TTC549 (cell line): ENCODE results near the gene BRCA2.

Source experiments
- FAIRE-seq: peaks from 2 replicates; lab custom pipeline; 2012; peaks lifted over from hg19 to GRCh38; lab: Jason Lieb, UNC

Gene BRCA2, protein sequence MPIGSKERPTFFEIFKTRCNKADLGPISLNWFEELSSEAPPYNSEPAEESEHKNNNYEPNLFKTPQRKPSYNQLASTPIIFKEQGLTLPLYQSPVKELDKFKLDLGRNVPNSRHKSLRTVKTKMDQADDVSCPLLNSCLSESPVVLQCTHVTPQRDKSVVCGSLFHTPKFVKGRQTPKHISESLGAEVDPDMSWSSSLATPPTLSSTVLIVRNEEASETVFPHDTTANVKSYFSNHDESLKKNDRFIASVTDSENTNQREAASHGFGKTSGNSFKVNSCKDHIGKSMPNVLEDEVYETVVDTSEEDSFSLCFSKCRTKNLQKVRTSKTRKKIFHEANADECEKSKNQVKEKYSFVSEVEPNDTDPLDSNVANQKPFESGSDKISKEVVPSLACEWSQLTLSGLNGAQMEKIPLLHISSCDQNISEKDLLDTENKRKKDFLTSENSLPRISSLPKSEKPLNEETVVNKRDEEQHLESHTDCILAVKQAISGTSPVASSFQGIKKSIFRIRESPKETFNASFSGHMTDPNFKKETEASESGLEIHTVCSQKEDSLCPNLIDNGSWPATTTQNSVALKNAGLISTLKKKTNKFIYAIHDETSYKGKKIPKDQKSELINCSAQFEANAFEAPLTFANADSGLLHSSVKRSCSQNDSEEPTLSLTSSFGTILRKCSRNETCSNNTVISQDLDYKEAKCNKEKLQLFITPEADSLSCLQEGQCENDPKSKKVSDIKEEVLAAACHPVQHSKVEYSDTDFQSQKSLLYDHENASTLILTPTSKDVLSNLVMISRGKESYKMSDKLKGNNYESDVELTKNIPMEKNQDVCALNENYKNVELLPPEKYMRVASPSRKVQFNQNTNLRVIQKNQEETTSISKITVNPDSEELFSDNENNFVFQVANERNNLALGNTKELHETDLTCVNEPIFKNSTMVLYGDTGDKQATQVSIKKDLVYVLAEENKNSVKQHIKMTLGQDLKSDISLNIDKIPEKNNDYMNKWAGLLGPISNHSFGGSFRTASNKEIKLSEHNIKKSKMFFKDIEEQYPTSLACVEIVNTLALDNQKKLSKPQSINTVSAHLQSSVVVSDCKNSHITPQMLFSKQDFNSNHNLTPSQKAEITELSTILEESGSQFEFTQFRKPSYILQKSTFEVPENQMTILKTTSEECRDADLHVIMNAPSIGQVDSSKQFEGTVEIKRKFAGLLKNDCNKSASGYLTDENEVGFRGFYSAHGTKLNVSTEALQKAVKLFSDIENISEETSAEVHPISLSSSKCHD (N-terminal part only)

DNA sequence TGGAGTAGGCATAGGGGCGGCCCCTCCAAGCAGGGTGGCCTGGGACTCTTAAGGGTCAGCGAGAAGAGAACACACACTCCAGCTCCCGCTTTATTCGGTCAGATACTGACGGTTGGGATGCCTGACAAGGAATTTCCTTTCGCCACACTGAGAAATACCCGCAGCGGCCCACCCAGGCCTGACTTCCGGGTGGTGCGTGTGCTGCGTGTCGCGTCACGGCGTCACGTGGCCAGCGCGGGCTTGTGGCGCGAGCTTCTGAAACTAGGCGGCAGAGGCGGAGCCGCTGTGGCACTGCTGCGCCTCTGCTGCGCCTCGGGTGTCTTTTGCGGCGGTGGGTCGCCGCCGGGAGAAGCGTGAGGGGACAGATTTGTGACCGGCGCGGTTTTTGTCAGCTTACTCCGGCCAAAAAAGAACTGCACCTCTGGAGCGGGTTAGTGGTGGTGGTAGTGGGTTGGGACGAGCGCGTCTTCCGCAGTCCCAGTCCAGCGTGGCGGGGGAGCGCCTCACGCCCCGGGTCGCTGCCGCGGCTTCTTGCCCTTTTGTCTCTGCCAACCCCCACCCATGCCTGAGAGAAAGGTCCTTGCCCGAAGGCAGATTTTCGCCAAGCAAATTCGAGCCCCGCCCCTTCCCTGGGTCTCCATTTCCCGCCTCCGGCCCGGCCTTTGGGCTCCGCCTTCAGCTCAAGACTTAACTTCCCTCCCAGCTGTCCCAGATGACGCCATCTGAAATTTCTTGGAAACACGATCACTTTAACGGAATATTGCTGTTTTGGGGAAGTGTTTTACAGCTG is at the start of gene BRCA2, which contains the start of gene ZAR1L:
Gene BRCA2, plus strand, starts transcription at position 271 of the 790 bp plus-strand sequence. CDS start 953 bp downstream, outside the sequence.
Gene ZAR1L, minus strand, starts transcription at position 126 of the 790 bp plus-strand sequence. CDS start 3,438 bp downstream, outside the sequence.
- no peak for FAIRE-seq

DNA sequence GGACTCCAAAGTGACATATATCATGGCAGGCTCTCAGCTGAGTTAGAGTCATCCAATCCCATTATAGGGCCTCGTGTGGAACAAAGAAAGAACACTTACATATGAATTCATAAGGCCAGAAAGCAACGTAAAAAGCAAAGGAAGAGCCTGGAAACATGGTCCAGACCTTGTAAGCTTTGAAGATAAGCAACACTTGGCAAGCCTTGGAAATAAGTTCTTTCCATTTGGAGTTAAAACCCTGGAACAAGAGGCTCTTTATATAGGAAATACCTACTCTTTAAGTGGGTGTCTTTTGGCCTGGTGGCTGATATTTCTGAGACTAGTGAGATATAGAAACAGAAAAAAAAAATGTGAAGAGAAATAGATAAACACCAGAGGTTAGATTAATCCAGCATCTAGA is 49.6 kb upstream of the BRCA2 start:
- FAIRE-seq = no peak

DNA sequence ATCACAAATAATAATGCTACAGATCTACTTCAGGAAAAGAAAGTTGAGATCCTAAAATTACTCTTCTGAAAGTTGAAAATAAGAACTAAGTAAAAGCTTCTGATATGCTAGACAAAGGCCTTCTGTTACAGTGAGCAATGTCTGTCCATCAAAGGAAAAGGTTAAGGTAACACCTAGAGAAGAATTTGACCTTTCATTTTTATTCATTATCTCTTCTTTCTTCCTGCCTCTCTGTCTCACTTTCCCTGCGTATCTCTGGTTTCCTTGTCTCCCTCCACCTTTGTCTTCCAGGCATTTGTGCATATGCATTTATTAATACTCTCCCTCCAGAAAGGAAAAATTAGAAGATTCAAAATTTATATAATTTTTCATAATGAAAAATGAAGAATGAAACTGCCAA is 49.2 kb upstream of the BRCA2 start:
- FAIRE-seq = no peak

DNA sequence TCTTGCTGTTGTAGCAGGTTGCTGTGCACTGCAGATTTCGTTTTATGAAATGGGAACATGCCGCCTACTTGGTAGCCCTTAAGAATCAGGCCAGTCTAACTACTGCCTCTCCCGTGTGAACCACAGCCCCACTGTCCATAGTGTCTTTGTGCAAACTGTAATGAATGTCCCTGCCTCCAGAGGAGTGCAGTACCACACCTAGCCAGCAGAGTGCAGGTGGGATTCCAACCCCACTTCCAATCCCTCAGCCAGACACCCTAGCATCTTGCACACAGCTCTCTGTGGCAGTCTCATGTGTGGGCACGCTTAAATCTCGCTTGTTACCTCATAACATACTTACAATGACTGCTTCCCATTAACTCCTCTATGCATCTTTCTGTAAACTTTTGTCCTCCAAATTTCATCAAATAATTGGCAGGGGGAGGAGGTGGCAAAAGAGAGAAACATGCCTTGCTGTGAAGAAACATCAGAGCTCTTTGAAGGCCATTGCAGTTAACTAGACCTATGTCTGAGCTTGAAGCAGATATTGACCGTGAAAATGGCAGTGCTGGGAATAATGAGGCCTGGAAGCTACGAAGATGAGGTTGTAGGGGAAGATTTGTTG is 47.4 kb upstream of the BRCA2 start:
- FAIRE-seq = no peak

DNA sequence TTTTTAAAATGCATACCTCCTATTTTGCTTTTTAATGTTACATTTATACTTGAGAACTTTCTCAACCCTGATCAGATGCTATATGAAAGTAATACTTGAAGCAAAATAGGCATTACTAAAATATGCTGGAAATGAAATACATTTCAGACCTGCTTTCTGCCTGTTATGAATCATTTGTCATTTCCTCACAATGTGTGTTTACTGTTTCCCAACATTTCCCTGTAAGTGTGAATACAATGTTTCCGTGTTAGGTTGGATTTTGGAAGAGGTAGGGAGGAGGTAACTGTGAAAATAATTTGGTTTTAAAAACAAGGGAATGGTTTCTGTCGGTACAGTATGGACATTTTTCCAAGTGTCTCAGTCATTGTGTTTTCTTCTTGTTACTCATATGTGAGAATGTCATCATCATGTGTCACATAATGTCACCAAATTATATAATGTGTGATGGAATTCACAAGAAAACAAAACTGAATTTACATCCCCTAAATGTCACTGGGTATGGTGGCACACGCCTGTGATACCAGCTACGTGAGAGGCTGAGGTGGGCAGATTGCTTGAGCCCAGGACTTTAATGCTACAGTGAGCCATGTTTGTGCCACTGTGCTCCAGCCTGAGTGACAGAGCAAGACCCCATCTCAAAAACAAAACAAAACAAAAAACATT is 43.2 kb upstream of the BRCA2 start:
- no peak for FAIRE-seq

DNA sequence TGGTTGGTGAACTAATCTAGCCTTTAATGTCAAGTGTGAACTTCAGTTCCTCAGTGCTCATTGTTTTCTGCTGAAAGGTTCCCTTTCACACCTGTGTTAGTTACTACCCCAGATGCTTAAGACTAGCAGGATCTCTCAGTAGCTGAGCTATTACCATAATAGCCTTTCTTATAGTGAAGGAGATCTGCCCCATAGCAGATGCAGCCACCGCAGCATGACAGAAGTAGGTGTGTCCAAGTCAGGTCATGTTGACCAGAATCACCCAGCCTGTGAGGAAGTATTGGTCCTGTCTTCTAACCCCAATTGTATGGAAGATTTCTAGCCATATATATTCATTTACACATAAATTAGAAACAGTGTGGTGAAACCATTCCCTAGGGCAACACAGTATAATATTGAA is 37.5 kb upstream of the BRCA2 start:
- no peak for FAIRE-seq

DNA sequence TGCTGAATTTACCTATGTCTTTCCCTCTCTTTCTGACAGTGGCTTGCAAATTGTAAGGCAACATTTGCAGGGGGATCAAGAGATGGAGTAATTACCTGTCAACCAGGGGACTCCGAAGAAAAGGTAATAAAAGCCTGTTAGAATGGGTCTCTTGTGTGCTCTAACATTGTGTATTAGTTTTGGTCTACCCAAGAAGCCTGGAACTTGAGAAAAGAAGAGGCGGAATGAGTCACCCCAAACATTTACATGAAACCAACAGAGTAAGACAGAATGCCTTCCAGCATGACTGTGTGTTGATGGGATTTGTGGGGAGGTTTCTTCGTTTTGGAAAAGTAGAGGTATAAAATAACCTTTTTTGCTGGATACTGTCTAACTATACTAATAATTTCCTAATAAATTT is 36.9 kb upstream of the BRCA2 start:
- FAIRE-seq = no peak

DNA sequence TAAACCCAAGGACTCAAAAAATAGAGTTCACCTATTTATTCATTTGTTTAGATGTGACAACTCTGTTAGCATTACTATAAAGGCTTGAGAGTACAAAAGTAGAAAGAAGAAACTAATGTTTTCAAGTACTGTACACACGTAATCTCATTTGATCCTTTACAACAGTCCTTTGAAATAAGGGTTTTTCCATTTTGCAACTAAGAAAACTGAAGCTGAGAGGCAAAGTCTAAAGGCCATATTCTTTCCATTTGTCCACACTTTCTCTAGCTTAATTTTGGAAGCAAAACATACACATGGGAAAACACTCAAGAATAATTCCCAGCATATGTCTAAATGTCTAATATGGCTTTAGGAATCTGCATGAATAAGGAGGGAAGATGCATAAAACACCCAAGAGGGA is 34.2 kb upstream of the BRCA2 start:
- no peak for FAIRE-seq

DNA sequence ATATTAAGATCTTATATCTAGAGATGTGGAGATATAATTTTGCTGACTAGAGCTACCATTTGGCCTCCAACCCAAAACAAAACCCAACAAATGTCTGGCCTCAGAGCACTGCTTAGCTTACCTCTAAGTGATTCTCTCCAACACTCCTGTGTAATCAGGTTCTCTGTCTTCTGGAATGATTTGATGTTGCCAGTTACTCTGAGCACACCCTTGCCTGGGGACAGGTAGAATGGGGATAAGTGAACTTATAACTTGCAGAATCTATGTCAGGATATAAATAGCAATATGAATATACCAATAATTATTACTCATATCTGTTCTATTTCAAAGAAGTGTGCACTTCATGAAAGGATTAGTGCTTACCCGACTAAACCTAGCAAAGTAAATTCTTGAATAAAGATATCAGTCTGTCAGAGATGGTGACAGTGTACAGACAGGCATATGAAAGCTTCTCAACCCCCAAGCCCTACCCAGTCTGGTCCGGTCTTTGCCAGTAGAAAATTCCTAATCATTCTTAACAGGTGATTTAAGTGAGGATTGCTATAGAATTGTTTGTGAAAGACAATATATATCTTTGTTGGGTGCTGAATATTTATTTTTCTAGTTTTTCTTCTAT is 33.1 kb upstream of the BRCA2 start:
- no peak for FAIRE-seq

DNA sequence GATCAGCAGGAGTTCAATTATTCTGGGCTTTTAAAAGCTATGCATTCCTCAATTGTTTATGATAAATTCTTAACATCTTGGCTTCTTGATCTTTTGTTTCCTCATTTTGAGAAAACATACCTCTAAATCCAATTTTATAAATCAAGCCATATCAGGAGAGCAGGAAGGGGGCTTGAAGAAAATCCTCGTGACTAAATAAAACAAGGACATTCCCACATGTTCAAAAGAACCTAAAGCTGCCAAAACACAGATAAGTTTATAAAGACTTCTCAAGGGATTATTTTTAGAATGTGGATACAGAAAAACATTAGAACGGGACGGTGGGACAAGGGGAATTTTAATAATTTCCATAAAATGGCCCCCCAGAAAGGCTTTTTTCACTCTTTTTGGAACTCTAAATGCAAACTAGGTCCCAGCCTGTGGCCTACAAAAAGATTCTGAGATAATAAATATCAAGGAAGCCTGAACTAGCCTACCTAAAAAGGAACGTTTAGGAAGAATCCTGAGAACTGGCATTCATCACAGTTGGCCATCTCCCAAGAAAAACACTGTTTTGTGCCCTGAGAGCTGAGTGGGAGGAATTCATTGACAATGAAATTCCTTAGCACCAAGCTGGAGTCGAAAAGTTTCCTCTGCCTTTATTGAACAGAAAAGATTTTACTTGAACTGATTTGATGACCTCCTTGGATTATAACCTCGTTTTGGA is 30.2 kb upstream of the BRCA2 start:
- FAIRE-seq = no peak

DNA sequence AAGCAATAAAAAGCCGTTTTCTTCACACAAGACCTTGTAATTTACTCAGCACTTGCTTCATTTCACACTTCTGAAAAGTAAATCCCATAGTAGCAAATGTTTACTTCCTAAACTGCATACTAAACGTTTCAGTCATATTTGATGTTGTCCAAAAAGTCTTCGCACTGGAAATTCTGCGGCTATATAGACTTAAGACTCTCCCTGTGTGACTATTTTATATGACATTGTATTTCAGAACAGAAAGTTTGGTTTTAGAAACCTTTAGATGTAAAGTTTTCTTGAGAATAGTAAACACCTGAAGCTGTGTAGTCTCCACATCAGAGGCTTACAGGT is 29.7 kb upstream of the BRCA2 start:
- FAIRE-seq = no peak

DNA sequence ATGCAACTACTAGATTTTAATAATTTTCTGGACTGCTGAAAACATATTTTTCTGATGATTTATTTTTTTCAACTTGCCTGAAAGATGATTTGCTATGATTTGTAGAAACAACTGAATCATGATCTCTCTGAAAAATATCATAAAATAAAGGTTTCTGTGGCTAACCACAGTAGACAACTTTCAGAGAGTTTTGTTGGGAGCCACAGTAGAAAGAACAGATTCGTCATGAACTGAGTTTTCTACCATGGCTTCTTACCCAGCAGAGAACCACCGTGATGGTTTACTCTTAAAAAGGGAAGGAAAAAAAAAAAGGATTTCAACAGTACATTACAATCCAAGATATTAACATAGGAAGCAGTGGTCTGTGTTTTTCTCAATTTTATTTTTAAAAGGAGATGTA is 18.1 kb upstream of the BRCA2 start:
- no peak for FAIRE-seq

DNA sequence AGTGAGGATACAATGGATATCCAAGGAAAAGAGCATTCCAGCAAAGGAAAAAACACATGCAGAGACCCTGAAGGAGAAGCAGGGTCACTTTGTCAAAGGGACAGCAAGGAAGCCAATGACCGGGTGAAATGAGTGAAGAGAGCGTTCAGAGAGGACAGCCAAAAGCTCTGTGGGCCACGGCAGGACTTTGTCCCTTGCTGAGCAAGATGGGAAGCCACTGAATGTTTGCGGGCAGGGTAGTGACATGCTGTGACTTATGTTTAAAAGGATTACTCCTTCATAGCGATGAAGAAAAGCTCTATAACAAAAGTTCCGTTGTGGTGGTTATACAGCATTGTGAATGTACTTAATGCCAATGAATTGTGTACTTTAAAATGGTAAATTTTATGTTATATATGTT is 16.6 kb upstream of the BRCA2 start:
- FAIRE-seq = no peak

DNA sequence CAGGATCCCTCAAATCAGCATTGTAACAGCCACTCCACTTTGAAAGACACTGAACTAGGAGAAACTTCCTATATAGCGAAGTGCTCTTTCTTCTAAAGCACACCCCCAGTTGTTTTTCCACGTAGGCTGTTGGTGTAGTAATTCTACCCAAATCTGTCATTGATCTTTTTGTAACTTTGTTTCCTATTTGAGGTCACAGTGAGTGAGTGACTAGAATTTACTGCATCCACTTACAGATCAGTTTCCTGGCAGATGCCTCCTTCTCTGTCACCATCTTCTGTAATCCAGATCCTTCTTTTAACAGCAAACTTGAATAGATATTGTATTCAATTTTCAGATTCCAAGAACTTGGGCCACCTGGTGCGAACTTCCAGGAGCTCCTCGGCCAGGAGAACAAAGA is 15.4 kb upstream of the BRCA2 start:
- FAIRE-seq = no peak

DNA sequence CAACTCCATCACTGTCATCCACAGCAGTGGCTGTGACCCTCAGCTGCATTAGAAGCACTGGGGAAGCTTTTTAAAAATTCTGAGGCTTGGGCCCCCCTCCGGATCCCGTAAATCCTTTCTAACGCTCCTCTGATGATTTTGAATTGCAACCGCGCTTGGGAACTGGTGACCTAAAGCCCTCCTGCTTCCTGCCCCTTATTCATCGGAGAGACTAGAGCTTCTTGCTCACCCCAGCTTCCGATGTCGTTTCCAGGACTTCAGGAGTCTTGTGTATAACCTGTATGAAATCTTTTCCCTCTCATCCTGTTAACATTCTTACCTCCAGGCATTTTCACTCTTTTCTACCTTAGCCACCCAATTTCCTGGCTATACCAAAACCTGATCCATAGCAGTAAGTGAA is 14.9 kb upstream of the BRCA2 start:
- no peak for FAIRE-seq

DNA sequence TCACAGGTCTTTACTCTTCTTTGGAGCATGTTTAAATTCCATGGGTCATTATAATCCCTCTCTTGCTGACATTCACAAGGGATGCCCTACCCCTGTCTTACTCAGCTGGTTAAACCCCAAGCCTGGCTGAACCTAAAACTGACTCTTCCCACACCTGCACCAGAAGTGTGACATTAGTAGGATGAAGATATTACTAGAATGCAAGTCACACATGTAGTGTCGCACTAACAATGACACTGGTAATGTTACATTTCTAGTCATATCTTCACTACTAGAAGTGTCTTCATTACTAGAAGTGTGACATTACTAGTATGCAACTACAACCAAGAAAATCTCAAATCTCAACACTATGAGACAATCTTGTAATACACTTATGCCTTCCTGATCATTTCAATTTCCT is 14.4 kb upstream of the BRCA2 start:
- FAIRE-seq = no peak

DNA sequence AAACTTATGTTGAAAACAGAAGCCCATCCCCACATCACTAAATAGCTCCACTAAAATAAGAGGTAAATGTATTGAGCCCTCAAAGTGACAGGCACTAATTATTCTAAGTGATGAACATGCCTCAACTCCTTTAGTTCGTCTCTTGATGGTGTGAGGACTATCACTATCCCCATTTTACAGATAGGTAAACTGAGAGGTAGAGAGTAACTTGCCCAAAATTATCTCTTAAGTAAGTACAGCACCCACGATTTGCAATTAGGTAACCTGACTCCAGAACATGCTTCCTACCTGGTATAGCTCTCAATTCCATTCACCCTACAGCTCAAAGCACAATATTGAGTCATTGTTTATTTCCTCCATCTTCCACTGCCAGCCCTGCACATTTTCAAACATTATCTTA is 12.8 kb upstream of the BRCA2 start:
- FAIRE-seq = no peak

DNA sequence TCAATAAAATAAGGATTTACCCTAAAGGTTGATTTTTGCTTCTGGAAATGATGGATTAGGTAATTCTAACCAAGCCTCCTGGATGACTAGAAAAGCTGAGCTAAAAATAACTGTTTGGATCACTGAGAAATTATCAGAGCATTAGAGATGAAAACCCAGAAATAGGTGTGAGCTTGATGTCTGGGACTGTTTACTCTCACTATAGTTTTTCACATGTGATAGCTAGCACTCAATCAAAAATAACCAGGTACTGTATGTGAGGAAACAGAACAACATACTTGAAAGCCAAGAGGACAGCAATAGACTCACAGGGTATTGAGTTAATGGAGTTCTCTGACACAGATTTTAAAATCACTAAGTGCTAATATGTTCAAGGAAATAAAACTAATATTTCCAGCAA is 9.7 kb upstream of the BRCA2 start:
- no peak for FAIRE-seq

DNA sequence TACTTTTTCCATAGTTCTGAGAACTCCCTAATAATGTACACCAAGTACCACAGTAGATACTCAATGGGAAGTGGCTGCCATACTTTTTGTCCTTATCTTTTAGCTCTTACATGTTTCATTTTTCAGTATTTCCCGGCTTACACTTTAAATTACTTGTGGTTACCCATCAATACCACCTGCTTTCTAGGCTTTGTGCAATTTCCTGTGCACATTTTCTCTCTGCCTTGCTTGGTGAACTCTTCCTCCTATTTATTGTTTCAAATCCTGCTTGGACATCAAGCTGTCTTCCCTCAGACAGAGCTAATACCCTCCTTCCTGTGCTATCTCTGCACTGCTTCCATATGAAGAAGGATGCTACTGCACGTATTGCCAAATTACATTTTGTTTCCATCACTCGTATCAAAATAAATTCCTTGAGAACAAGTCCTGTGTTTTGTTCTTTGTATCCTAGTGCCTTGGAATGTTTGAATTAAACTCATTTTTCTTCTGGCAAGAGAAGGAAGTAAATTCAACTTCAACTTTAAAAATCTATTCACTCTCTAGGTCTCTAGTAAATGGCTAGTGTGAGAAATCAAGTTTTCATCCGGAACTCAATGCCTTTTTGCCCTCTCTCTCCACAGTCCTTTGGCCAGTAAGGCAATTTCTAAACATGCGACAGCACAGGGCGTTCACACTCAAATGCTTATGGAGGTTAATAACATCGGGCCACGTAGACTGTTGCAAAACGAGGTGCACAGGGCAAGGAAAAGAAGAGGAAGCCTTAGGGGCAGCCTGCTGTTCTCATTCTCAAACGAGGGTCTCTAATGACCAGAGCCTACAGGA is 5.8 kb upstream of the BRCA2 start:
- no peak for FAIRE-seq
